Epithelial cell of proximal tubule (primary cell): Measurements from ENCODE around the gene ZNF559. TPM values are rescaled to one million over a fixed set of nuclear protein-coding genes. Genes with fewer than 3 reads are reported as not detected.

ENCODE experiments used
- DNase-seq: peaks from one replicate; pipeline ENCODE4 v3.0.0-alpha.2; 2011; ENCODE audit warnings: low read depth
- H3K4me3 ChIP-seq: 2 replicates; pipeline ENCODE4 v1.5.1; 2011; ENCODE audit warnings: low read depth, mild to moderate bottlenecking, low read length
- CTCF ChIP-seq: conservative IDR thresholded peaks from 2 replicates; pipeline ENCODE4 v1.5.1; 2012; ENCODE audit warnings: low read depth, mild to moderate bottlenecking, low read length
- total RNA-seq: library from RNA; depleted of rRNA; stranded (reverse); fragments of >200 nt; gene quantifications from 2 replicates; pipeline ENCODE4 v1.2.3, GENCODE V29; 2015

The ZNF559 gene
- total RNA-seq, 1 donor from 2014 or later = 7.3 TPM

GRCh38 chr19:9329999-9330398, 6.0 kb downstream of the ZNF559 start:
- H3K4me3 ChIP-seq = no peak overlapping the region
- no peak for TF ChIP-seq CTCF
- no peak for DNase-seq

DNA sequence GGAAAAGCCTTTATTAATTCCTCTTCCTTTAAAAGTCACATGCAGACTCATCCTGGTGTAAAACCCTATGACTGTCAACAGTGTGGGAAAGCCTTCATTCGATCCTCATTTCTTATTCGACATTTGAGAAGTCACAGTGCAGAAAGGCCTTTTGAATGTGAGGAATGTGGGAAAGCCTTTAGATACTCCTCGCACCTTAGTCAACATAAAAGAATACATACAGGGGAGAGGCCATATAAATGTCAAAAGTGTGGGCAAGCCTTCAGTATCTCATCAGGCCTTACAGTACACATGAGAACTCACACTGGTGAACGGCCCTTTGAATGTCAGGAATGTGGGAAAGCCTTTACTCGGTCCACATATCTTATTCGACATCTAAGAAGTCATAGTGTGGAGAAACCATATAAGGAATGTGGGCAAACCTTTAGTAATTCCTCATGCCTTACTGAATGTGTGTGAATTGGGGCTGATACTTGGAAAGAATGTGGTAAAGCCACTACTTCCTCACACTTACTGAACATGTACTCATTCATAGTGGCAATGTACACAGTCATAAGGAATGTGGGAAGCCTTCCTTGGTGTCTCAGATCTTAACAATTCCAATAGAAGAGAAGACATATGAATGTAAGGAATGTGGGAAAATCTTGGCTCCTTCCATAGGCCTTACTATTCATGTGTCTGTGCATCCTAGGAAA, 18.8 kb downstream of the ZNF559 start:
- TF ChIP-seq CTCF = no peak
- no peak for DNase-seq
- H3K4me3 ChIP-seq = no peak overlapping the region

GRCh38 chr19:9345005-9345404, 21.0 kb downstream of the ZNF559 start:
- no peak for TF ChIP-seq CTCF
- no peak for DNase-seq
- no peak overlapping the region for H3K4me3 ChIP-seq

DNA sequence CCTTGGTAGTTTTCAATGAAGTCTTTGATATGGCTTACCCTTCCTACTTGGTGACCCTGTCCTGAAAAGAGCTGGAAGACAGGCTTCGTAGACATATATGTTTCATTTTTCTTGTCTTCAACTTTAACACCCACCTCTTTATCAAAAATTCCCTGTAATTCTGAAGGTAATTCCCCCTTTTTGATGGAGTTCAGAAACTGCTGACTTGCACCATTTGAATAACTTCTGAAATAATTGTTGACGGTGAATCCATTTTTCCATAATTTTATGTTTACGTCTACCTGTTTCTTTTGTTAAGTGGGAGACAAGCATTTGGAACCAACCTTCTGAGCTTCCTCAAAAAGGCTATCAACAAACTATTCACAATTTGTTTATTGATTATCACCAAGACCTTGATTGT, 24.3 kb downstream of the ZNF559 start:
- no peak for DNase-seq
- no peak for TF ChIP-seq CTCF
- H3K4me3 ChIP-seq = no peak overlapping the region

DNA sequence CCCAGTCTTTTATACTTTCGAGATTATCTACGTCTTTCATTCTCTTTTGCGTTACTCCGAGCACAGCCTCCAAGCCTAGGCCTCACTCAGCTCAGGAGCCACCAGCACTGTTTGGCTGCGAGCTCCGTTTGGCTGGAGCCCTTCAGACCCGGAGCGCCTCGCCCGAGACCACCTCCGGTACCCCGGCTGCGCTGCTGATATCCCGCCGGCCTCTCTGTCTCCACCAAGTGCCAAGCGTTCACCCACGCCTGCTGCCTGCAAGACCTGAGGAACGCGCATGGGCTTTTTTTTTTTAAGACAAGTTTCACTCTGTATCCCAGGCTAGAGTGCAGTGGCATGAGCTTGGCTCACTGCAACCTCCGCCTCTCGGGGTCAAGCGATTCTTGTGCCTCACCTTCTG, 24.7 kb downstream of the ZNF559 start:
- DNase-seq = no peak
- TF ChIP-seq CTCF = no peak
- H3K4me3 ChIP-seq = no peak overlapping the region

- DNase-seq = no peak
- no peak for TF ChIP-seq CTCF
- H3K4me3 ChIP-seq = no peak overlapping the region
These were observed 28.5 kb downstream of the ZNF559 start for GRCh38 chr19:9352505-9352904.

GRCh38 chr19:9353011-9353410, 29.0 kb downstream of the ZNF559 start:
- no peak for DNase-seq
- no peak for TF ChIP-seq CTCF

More at GRCh38 chr19:9353011-9353410, 29.0 kb downstream of the ZNF559 start:
- no peak overlapping the region for H3K4me3 ChIP-seq
